HEK293 (cell line): ENCODE results near the gene SPACA6.

Source experiments
- CTCF ChIA-PET: fragments of 350-600 bp; formaldehyde crosslinking; extraction: SDS; loops from one replicate; lab custom pipeline; 2021; ENCODE audit warnings: antibody characterized with exemption; lab: Yijun Ruan, JAX
- POLR2A ChIA-PET: fragments of 300-600 bp; formaldehyde crosslinking; extraction: SDS; loops from one replicate; lab custom pipeline; 2020; ENCODE audit warnings: antibody characterized with exemption, inconsistent platforms; lab: Yijun Ruan, JAX
- H3K27ac ChIP-seq: fragments of 200-500 bp; sonication (Bioruptor generic); 2 replicates; pipeline ENCODE4 v1.5.1; 2014; ENCODE audit warnings: low read depth, low read length, control low read depth, inconsistent platforms; ENCODE audit errors: extremely low read depth
- H3K36me3 ChIP-seq, 2 experiments: fragments of 200-500 bp in 1 of 2; sonication (Bioruptor generic) in 1 of 2; 1 replicate in 1 of 2; 2 replicates in 1 of 2; pipeline ENCODE4 v1.5.1; 2014 to 2017; ENCODE audit warnings: inconsistent platforms in 2 of 2, low read length in 2 of 2; ENCODE audit not compliant: control insufficient read depth in 2 of 2, insufficient read depth in 1 of 2
- H3K4me1 ChIP-seq: fragments of 200-500 bp; sonication (Bioruptor generic); 2 replicates; pipeline ENCODE4 v1.5.1; 2014; ENCODE audit warnings: mild to moderate bottlenecking, low read length, inconsistent platforms; ENCODE audit not compliant: control insufficient read depth, insufficient read depth
- H3K4me3 ChIP-seq: 2 replicates; pipeline ENCODE4 v1.5.1; 2011; ENCODE audit warnings: low read depth, mild to moderate bottlenecking, control low read depth, low read length, moderate library complexity
- H3K9me3 ChIP-seq: fragments of 200-500 bp; sonication (Bioruptor generic); 2 replicates; pipeline ENCODE4 v1.5.1; 2014; ENCODE audit warnings: low read depth, low read length, inconsistent platforms; ENCODE audit not compliant: control insufficient read depth, insufficient read depth
- GLIS1 ChIP-seq: fragments of 450-650 bp; formaldehyde crosslinking; IDR thresholded peaks from 2 replicates; pipeline ENCODE4 v1.5.1; 2016; ENCODE audit warnings: missing biosample characterization, missing genetic modification characterization
- KLF7 ChIP-seq: fragments of 450-650 bp; formaldehyde crosslinking; IDR thresholded peaks from 2 replicates; pipeline ENCODE4 v1.5.1; 2016; ENCODE audit warnings: missing biosample characterization, missing genetic modification characterization, borderline replicate concordance
- MEIS1 ChIP-seq: sonication (generic); formaldehyde crosslinking; IDR thresholded peaks from 2 replicates; pipeline ENCODE4 v1.8.1; 2022; ENCODE audit warnings: missing genetic modification reagents, mild to moderate bottlenecking, borderline replicate concordance
- MZF1 ChIP-seq: fragments of 450-650 bp; formaldehyde crosslinking; IDR thresholded peaks from 2 replicates; pipeline ENCODE4 v1.5.1; 2017; ENCODE audit warnings: missing biosample characterization, missing genetic modification characterization, borderline replicate concordance
- SETDB1 ChIP-seq: IDR thresholded peaks from one replicate; pipeline ENCODE4 v1.6.1; 2017; ENCODE audit warnings: mild to moderate bottlenecking, low read length, moderate library complexity, mixed read lengths; ENCODE audit not compliant: insufficient read length
- TRIM28 ChIP-seq: IDR thresholded peaks from 2 replicates; pipeline ENCODE4 v1.6.1; 2011; ENCODE audit warnings: low read length, control low read depth, borderline replicate concordance
- ZBTB17 ChIP-seq: fragments of 450-650 bp; formaldehyde crosslinking; IDR thresholded peaks from 2 replicates; pipeline ENCODE4 v1.5.1; 2016; ENCODE audit warnings: missing biosample characterization, missing genetic modification characterization
- ZBTB48 ChIP-seq: fragments of 450-650 bp; formaldehyde crosslinking; IDR thresholded peaks from 2 replicates; pipeline ENCODE4 v1.5.1; 2016; ENCODE audit warnings: missing biosample characterization, missing genetic modification characterization
- ZBTB6 ChIP-seq: fragments of 450-650 bp; formaldehyde crosslinking; IDR thresholded peaks from 2 replicates; pipeline ENCODE4 v1.5.1; 2017; ENCODE audit warnings: missing biosample characterization, missing genetic modification characterization
- ZEB2 ChIP-seq: fragments of 450-650 bp; formaldehyde crosslinking; IDR thresholded peaks from 2 replicates; pipeline ENCODE4 v1.5.1; 2016; ENCODE audit warnings: missing biosample characterization, missing genetic modification characterization
- ZNF133 ChIP-seq: fragments of 450-650 bp; formaldehyde crosslinking; IDR thresholded peaks from 2 replicates; pipeline ENCODE4 v1.5.1; 2016; ENCODE audit warnings: missing biosample characterization, missing genetic modification characterization
- ZNF155 ChIP-seq: fragments of 450-650 bp; formaldehyde crosslinking; IDR thresholded peaks from 2 replicates; pipeline ENCODE4 v1.5.1; 2016; ENCODE audit warnings: missing biosample characterization, missing genetic modification characterization
- ZNF157 ChIP-seq: fragments of 450-650 bp; formaldehyde crosslinking; IDR thresholded peaks from 2 replicates; pipeline ENCODE4 v1.5.1; 2016; ENCODE audit warnings: missing biosample characterization, missing genetic modification characterization
- ZNF169 ChIP-seq: fragments of 450-650 bp; formaldehyde crosslinking; IDR thresholded peaks from 2 replicates; pipeline ENCODE4 v1.5.1; 2016; ENCODE audit warnings: missing biosample characterization, missing genetic modification characterization
- ZNF184 ChIP-seq: fragments of 450-650 bp; IDR thresholded peaks from 2 replicates; pipeline ENCODE4 v1.5.1; 2018; ENCODE audit warnings: missing biosample characterization, mild to moderate bottlenecking, missing genetic modification characterization
- ZNF24 ChIP-seq: fragments of 450-650 bp; formaldehyde crosslinking; IDR thresholded peaks from 2 replicates; pipeline ENCODE4 v1.5.1; 2016; ENCODE audit warnings: missing biosample characterization, missing genetic modification characterization
- ZNF248 ChIP-seq: fragments of 450-650 bp; formaldehyde crosslinking; IDR thresholded peaks from 2 replicates; pipeline ENCODE4 v1.5.1; 2017; ENCODE audit warnings: missing biosample characterization, missing genetic modification characterization
- ZNF350 ChIP-seq: fragments of 450-650 bp; formaldehyde crosslinking; IDR thresholded peaks from 2 replicates; pipeline ENCODE4 v1.5.0; 2017; ENCODE audit warnings: missing biosample characterization, mild to moderate bottlenecking, missing genetic modification characterization
- ZNF366 ChIP-seq: fragments of 450-650 bp; formaldehyde crosslinking; conservative IDR thresholded peaks from 2 replicates; pipeline ENCODE4 v1.5.1; 2016; ENCODE audit warnings: missing biosample characterization, missing genetic modification characterization
- ZNF391 ChIP-seq: fragments of 450-650 bp; formaldehyde crosslinking; IDR thresholded peaks from 2 replicates; pipeline ENCODE4 v1.5.1; 2016; ENCODE audit warnings: low read depth, missing biosample characterization, missing genetic modification characterization, borderline replicate concordance
- ZNF394 ChIP-seq: fragments of 450-650 bp; formaldehyde crosslinking; IDR thresholded peaks from 2 replicates; pipeline ENCODE4 v1.5.1; 2016; ENCODE audit warnings: missing biosample characterization, missing genetic modification characterization, mild to moderate bottlenecking, moderate library complexity, borderline replicate concordance
- ZNF521 ChIP-seq: fragments of 450-650 bp; formaldehyde crosslinking; IDR thresholded peaks from 2 replicates; pipeline ENCODE4 v1.5.1; 2017; ENCODE audit warnings: missing biosample characterization, mild to moderate bottlenecking, missing genetic modification characterization
- ZNF544 ChIP-seq: fragments of 450-650 bp; formaldehyde crosslinking; IDR thresholded peaks from 2 replicates; pipeline ENCODE4 v1.5.0; 2017; ENCODE audit warnings: missing biosample characterization, missing genetic modification characterization
- ZNF571 ChIP-seq: fragments of 450-650 bp; formaldehyde crosslinking; IDR thresholded peaks from 2 replicates; pipeline ENCODE4 v1.5.0; 2017; ENCODE audit warnings: missing biosample characterization, missing genetic modification characterization
- ZNF610 ChIP-seq: fragments of 450-650 bp; formaldehyde crosslinking; IDR thresholded peaks from 2 replicates; pipeline ENCODE4 v1.5.1; 2016; ENCODE audit warnings: missing biosample characterization, missing genetic modification characterization, borderline replicate concordance
- ZNF701 ChIP-seq: fragments of 450-650 bp; formaldehyde crosslinking; IDR thresholded peaks from 2 replicates; pipeline ENCODE4 v1.5.1; 2016; ENCODE audit warnings: missing biosample characterization, missing genetic modification characterization
- ZNF76 ChIP-seq: fragments of 450-650 bp; formaldehyde crosslinking; IDR thresholded peaks from 2 replicates; pipeline ENCODE4; 2016; ENCODE audit warnings: low read depth, missing biosample characterization, missing genetic modification characterization, borderline replicate concordance
- ZNF830 ChIP-seq: fragments of 450-650 bp; IDR thresholded peaks from 2 replicates; pipeline ENCODE4 v1.5.0; 2018; ENCODE audit warnings: missing biosample characterization, missing genetic modification characterization, low read depth, mild to moderate bottlenecking, moderate library complexity
- TF ChIP-seq, protein P1 (sequence below): fragments of 450-650 bp; formaldehyde crosslinking; IDR thresholded peaks from 2 replicates; pipeline ENCODE4 v1.5.1; 2016; ENCODE audit warnings: missing biosample characterization, missing genetic modification characterization
- TF ChIP-seq, protein P2 (sequence below): fragments of 450-650 bp; formaldehyde crosslinking; optimal IDR thresholded peaks from 2 replicates; pipeline ENCODE3; 2016; ENCODE audit warnings: missing biosample characterization, mild to moderate bottlenecking, missing genetic modification characterization

SPACA6 gene

DNA sequence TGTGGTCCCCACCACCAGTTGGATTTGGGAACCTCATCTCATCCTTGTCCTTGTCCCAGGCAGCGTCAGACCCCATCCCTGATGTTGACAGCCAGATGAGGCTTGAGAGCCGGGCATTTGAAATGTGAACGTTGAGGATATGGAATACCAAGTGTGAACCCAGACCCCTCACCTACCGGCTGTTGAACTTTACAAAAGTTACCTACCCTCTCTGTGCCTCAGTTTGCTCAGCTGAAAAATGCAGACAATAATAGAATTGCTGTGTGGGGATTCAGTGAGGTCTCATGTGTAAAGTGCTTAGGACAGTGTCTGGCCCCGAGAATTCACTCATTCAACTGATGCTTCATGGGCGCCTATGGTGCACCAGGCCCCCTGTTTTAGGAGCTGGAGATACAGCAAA lies 45.8 kb upstream of the SPACA6 start (continued):
- TF ChIP-seq, protein P1, sequence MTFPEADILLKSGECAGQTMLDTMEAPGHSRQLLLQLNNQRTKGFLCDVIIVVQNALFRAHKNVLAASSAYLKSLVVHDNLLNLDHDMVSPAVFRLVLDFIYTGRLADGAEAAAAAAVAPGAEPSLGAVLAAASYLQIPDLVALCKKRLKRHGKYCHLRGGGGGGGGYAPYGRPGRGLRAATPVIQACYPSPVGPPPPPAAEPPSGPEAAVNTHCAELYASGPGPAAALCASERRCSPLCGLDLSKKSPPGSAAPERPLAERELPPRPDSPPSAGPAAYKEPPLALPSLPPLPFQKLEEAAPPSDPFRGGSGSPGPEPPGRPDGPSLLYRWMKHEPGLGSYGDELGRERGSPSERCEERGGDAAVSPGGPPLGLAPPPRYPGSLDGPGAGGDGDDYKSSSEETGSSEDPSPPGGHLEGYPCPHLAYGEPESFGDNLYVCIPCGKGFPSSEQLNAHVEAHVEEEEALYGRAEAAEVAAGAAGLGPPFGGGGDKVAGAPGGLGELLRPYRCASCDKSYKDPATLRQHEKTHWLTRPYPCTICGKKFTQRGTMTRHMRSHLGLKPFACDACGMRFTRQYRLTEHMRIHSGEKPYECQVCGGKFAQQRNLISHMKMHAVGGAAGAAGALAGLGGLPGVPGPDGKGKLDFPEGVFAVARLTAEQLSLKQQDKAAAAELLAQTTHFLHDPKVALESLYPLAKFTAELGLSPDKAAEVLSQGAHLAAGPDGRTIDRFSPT = no peak
- TF ChIP-seq KLF7 (tag by site-specific recombination) (no peak), ZNF157 (no peak), ZNF394 (tag by site-specific recombination) (no peak), ZNF391 (tag by site-specific recombination) (no peak), ZNF830 (tag by site-specific recombination) (no peak), SETDB1 (no peak)

GRCh38 chr19:51651216-51651846 lies 41.8 kb upstream of the SPACA6 start:
- H3K9me3 ChIP-seq = no peaks in the 10 kb centered on the region
- no peak for TF ChIP-seq ZNF830 (tag by site-specific recombination)
- no peak for TF ChIP-seq MZF1 (tag by site-specific recombination)
- no peak for TF ChIP-seq ZNF544 (tag by site-specific recombination)
- TF ChIP-seq ZNF133 (tag by site-specific recombination) = no peak
- TF ChIP-seq MEIS1 (CRISPR knock-in tag) = no peak
- TF ChIP-seq, protein P2, sequence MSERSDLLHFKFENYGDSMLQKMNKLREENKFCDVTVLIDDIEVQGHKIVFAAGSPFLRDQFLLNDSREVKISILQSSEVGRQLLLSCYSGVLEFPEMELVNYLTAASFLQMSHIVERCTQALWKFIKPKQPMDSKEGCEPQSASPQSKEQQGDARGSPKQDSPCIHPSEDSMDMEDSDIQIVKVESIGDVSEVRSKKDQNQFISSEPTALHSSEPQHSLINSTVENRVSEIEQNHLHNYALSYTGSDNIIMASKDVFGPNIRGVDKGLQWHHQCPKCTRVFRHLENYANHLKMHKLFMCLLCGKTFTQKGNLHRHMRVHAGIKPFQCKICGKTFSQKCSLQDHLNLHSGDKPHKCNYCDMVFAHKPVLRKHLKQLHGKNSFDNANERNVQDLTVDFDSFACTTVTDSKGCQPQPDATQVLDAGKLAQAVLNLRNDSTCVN (tag by site-specific recombination) = no peak
- no peak for TF ChIP-seq ZBTB17 (tag by site-specific recombination)
- TF ChIP-seq ZNF701 (tag by site-specific recombination) = no peak
- TF ChIP-seq ZNF248 (tag by site-specific recombination) = no peak
- TF ChIP-seq ZNF76 (tag by site-specific recombination) = no peak
- no peak for TF ChIP-seq ZNF24
- no peak for TF ChIP-seq ZNF366 (tag by site-specific recombination)
- TF ChIP-seq ZNF184 = no peak
- no peak for TF ChIP-seq ZEB2
- TF ChIP-seq ZNF350 (tag by site-specific recombination) = no peak
- POLR2A ChIA-PET = no interaction called here
- H3K4me3 ChIP-seq = no peak overlapping the region
- H3K36me3 ChIP-seq = no peaks in the 10 kb centered on the region
- H3K4me1 ChIP-seq = no peaks in the 10 kb centered on the region
- CTCF ChIA-PET = no interaction called here
- no peak overlapping the region for H3K27ac ChIP-seq

- H3K4me1 ChIP-seq = no peaks in the 10 kb centered on the region
- TF ChIP-seq, protein P2 (tag by site-specific recombination) = no peak
- TF ChIP-seq ZNF169 (tag by site-specific recombination) = no peak
- TF ChIP-seq ZBTB17 (tag by site-specific recombination) = no peak
- TF ChIP-seq ZNF830 (tag by site-specific recombination) = no peak
- no peak for TF ChIP-seq ZNF521
- TF ChIP-seq ZBTB48 = no peak
- no peak for TF ChIP-seq ZBTB6
- no peak for TF ChIP-seq ZNF155 (tag by site-specific recombination)
- no peak for TF ChIP-seq TRIM28
- TF ChIP-seq GLIS1 = no peak
- no peak for TF ChIP-seq ZNF610 (tag by site-specific recombination)
- no peak for TF ChIP-seq ZNF157
- no peak for TF ChIP-seq ZNF571 (tag by site-specific recombination)
- TF ChIP-seq, all 188 proteins: peak for 0
- no peak overlapping the region for H3K4me3 ChIP-seq
- no peaks in the 10 kb centered on the region for H3K36me3 ChIP-seq
- CTCF ChIA-PET = interaction anchor here (0.6 to 1.6 kb wide), 4 partner anchors 9 to 234 kb away, joined by 3 to 8 read pairs (median 4); no protein-coding TSS in a partner anchor
- POLR2A ChIA-PET = no interaction called here
- no peaks in the 10 kb centered on the region for H3K9me3 ChIP-seq
- H3K27ac ChIP-seq = no peak overlapping the region
Observed at GRCh38 chr19:51652266-51652665, 40.9 kb upstream of the SPACA6 start.
